ENCODE measurements around the gene TRPC4AP.

DNA sequence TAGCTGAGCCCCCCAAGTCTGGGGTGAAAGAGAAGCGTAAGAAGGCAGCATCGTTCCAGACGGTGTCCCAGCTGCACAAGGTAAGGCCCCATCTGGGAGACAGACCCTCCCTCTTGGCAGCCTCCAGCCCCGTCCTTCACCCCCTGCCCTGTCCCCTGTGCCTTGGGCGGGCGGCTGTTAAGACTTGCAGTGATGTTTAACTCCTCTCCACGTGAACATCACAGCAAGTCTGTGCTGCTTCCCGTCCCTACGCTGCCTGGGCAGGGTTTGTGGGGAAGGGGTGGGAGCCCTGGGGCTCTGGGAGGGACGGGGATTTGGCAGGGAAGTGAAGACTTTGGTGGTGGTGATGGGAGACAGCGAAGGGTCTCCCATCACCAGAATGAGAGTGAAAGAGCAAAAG, 102.4 kb downstream of the TRPC4AP start:
- TF ChIP-seq POLR2A (IDR thresholded peaks at IDR 0.05) (no peak), CTCF (IDR thresholded peaks at IDR 0.05) (no peak)

All from thyroid gland (tissue), 4 donors.